GM19463 (cell line): ENCODE measurements around the gene DSG1.
"Not testable (repeated sequence)": the region's sequence is repeated elsewhere in the genome, so short reads cannot be mapped to it uniquely, and the experiment has no call there.

Source experiments
- ATAC-seq: cut with Tn5 transposase; IDR thresholded peaks from one replicate; pipeline ENCODE4 v1.9.1; 2021; ENCODE audit warnings: mild to moderate bottlenecking, moderate library complexity; ENCODE audit not compliant: unreplicated experiment

Gene DSG1

GRCh38 chr18:31317860-31318259 lies at the start of gene DSG1:
Gene DSG1, plus strand, starts transcription at chr18:31318160. Its CDS starts 141 bp downstream, at chr18:31318301.
- ATAC-seq, result no peak

GRCh38 chr18:31268985-31269406 lies 49.0 kb upstream of the DSG1 start:
- ATAC-seq, result no peak

GRCh38 chr18:31269566-31269965 lies 48.4 kb upstream of the DSG1 start:
- no peak for ATAC-seq

- no peak for ATAC-seq
Observed at GRCh38 chr18:31270578-31270977, 47.4 kb upstream of the DSG1 start.

- no peak for ATAC-seq
Observed at GRCh38 chr18:31273812-31274527, 44.0 kb upstream of the DSG1 start.

- ATAC-seq, result no peak
Observed at GRCh38 chr18:31274931-31275330, 43.0 kb upstream of the DSG1 start.

GRCh38 chr18:31275722-31276463 lies 42.1 kb upstream of the DSG1 start:
- ATAC-seq, result no peak

GRCh38 chr18:31278609-31279071 lies 39.3 kb upstream of the DSG1 start:
- no peak for ATAC-seq

- ATAC-seq, result no peak
Observed at GRCh38 chr18:31280502-31280901, 37.5 kb upstream of the DSG1 start.

GRCh38 chr18:31281437-31281836 lies 36.5 kb upstream of the DSG1 start:
- no peak for ATAC-seq

GRCh38 chr18:31289446-31289845 lies 28.5 kb upstream of the DSG1 start:
- ATAC-seq, result not testable (repeated sequence)

GRCh38 chr18:31291688-31292087 lies 26.3 kb upstream of the DSG1 start:
- ATAC-seq, result no peak

GRCh38 chr18:31294199-31294747 lies 23.7 kb upstream of the DSG1 start:
- ATAC-seq, result no peak

- no peak for ATAC-seq
Observed at GRCh38 chr18:31297248-31297647, 20.7 kb upstream of the DSG1 start.

GRCh38 chr18:31301201-31301655 lies 16.7 kb upstream of the DSG1 start:
- no peak for ATAC-seq

GRCh38 chr18:31302991-31303390 lies 15.0 kb upstream of the DSG1 start:
- ATAC-seq, result no peak

GRCh38 chr18:31303771-31304170 lies 14.2 kb upstream of the DSG1 start:
- no peak for ATAC-seq

- ATAC-seq, result no peak
Observed at GRCh38 chr18:31309115-31309514, 8.8 kb upstream of the DSG1 start.

GRCh38 chr18:31316974-31317373 lies 986 bp upstream of the DSG1 start:
- no peak for ATAC-seq

- ATAC-seq, result no peak
Observed at GRCh38 chr18:31321719-31322118, 3.8 kb downstream of the DSG1 start.

GRCh38 chr18:31325051-31325450 lies 7.1 kb downstream of the DSG1 start:
- ATAC-seq, result no peak
